Right atrium auricular region (tissue), 2 donors: Measurements from ENCODE around the gene LDLRAD3. TPM values are rescaled to one million over a fixed set of nuclear protein-coding genes. Genes with fewer than 3 reads are reported as not detected.

Experiments used
- DNase-seq: peaks from one replicate; pipeline ENCODE4 v3.0.0-alpha.2; 2019; ENCODE audit warnings: low spot score
- H3K27ac ChIP-seq, 2 donors: fragments of 200-600 bp; sonication (generic); 1 replicate in 1 of 2; 2 replicates in 1 of 2; pipeline ENCODE4 v1.5.1; 2016 to 2019
- H3K27me3 ChIP-seq, 2 donors: fragments of 200-600 bp; sonication (generic); one replicate each; pipeline versions ENCODE4 v1.5.1 to v1.6.0; 2017 to 2019
- H3K36me3 ChIP-seq: fragments of 200-600 bp; sonication (generic); one replicate; pipeline ENCODE4 v1.5.1; 2016
- H3K4me1 ChIP-seq, 2 donors: fragments of 200-600 bp; sonication (generic); one replicate each; pipeline versions ENCODE4 v1.5.1 to v1.6.0; 2017 to 2019
- H3K4me3 ChIP-seq, 2 donors: fragments of 200-600 bp; sonication (generic); 1 replicate in 1 of 2; 2 replicates in 1 of 2; pipeline ENCODE4 v1.5.1; 2017 to 2019; ENCODE audit warnings: mild to moderate bottlenecking in 1 of 2, moderate library complexity in 1 of 2
- H3K9me3 ChIP-seq, 2 donors: fragments of 200-600 bp; sonication (generic); one replicate each; pipeline ENCODE4 v1.5.1; 2019
- CTCF ChIP-seq, 2 donors: fragments of 200-600 bp; sonication (generic); IDR thresholded peaks; one replicate each; pipeline ENCODE4 v1.5.1; 2019; ENCODE audit warnings: antibody characterized with exemption in 2 of 2
- total RNA-seq, 2 donors: library from RNA; depleted of rRNA; stranded (reverse); fragments of >200 nt; gene quantifications; one replicate each; pipeline ENCODE4 v1.1.0, GENCODE V29; 2016

Gene LDLRAD3
- total RNA-seq, 2 donors from 2014 or later = 3.6 to 7.0 TPM

GRCh38 chr11:35923452-35923851 lies 20.4 kb upstream of the LDLRAD3 start:
- DNase-seq = no peak
- Histone ChIP-seq H3K27ac (no peak overlapping the region), H3K27me3 (no peaks in the 10 kb centered on the region), H3K9me3 (no peaks in the 10 kb centered on the region), H3K36me3 (no peaks in the 10 kb centered on the region), H3K4me3 (no peak overlapping the region), H3K4me1 (no peaks in the 10 kb centered on the region)
- no peak for TF ChIP-seq CTCF (IDR thresholded peaks at IDR 0.05)

- Histone ChIP-seq H3K4me3 (no peak overlapping the region), H3K4me1 (no peaks in the 10 kb centered on the region), H3K9me3 (no peaks in the 10 kb centered on the region), H3K27me3 (no peaks in the 10 kb centered on the region), H3K27ac (no peak overlapping the region), H3K36me3 (no peaks in the 10 kb centered on the region)
- TF ChIP-seq CTCF (IDR thresholded peaks at IDR 0.05) = no peak
- no peak for DNase-seq
Measured at GRCh38 chr11:35924811-35925210, 19.1 kb upstream of the LDLRAD3 start.

- Histone ChIP-seq H3K27me3 (no peaks in the 10 kb centered on the region), H3K9me3 (peaks cover 0 to 7% of the 10 kb centered on the region in 2 donors), H3K4me3 (no peak overlapping the region), H3K4me1 (no peaks in the 10 kb centered on the region), H3K36me3 (no peaks in the 10 kb centered on the region), H3K27ac (no peak overlapping the region)
- no peak for TF ChIP-seq CTCF (IDR thresholded peaks at IDR 0.05)
- no peak for DNase-seq
Measured at GRCh38 chr11:35927104-35927503, 16.8 kb upstream of the LDLRAD3 start.

GRCh38 chr11:35927682-35928081 lies 16.2 kb upstream of the LDLRAD3 start:
- H3K4me1 ChIP-seq = no peaks in the 10 kb centered on the region
- no peak overlapping the region for H3K4me3 ChIP-seq
- DNase-seq = peak; percentile 68
- TF ChIP-seq CTCF (IDR thresholded peaks at IDR 0.05) = no peak
- H3K27ac ChIP-seq = no peak overlapping the region
- H3K9me3 ChIP-seq = peaks cover 0 to 12% of the 10 kb centered on the region in 2 donors
- no peaks in the 10 kb centered on the region for H3K27me3 ChIP-seq
- no peaks in the 10 kb centered on the region for H3K36me3 ChIP-seq

GRCh38 chr11:35928688-35929395 lies 15.0 kb upstream of the LDLRAD3 start:
- Histone ChIP-seq H3K36me3 (no peaks in the 10 kb centered on the region), H3K4me3 (no peak overlapping the region), H3K27me3 (no peaks in the 10 kb centered on the region), H3K27ac (no peak overlapping the region), H3K4me1 (peaks cover 0 to 4% of the 10 kb centered on the region in 2 donors), H3K9me3 (peaks cover 0 to 12% of the 10 kb centered on the region in 2 donors)
- no peak for TF ChIP-seq CTCF (IDR thresholded peaks at IDR 0.05)
- DNase-seq = no peak

- no peak for DNase-seq
- Histone ChIP-seq H3K27me3 (no peaks in the 10 kb centered on the region), H3K4me1 (peaks cover 0 to 4% of the 10 kb centered on the region in 2 donors), H3K27ac (no peak overlapping the region), H3K9me3 (peaks cover 0 to 12% of the 10 kb centered on the region in 2 donors), H3K4me3 (no peak overlapping the region), H3K36me3 (no peaks in the 10 kb centered on the region)
- TF ChIP-seq CTCF (IDR thresholded peaks at IDR 0.05) = no peak
Measured at GRCh38 chr11:35930466-35930865, 13.4 kb upstream of the LDLRAD3 start.
